GM19193 (cell line): ENCODE measurements around the gene STK4.
A peak's percentile ranks its signal among the peaks of the same experiment; 100 is the strongest.

Source experiments
- POLR2A ChIP-seq: IDR thresholded peaks from 4 replicates; pipeline ENCODE4 v1.6.1; 2011; ENCODE audit not compliant: insufficient read depth, insufficient read length; ENCODE audit errors: extremely low read depth

STK4 gene

GRCh38 chr20:44946271-44946852 is 19.9 kb upstream of the STK4 start:
- TF ChIP-seq POLR2A = no peak

GRCh38 chr20:44948107-44948506 is 18.2 kb upstream of the STK4 start:
- TF ChIP-seq POLR2A = no peak

- TF ChIP-seq POLR2A = no peak
These were observed 17.8 kb upstream of the STK4 start for GRCh38 chr20:44948513-44948912.

DNA sequence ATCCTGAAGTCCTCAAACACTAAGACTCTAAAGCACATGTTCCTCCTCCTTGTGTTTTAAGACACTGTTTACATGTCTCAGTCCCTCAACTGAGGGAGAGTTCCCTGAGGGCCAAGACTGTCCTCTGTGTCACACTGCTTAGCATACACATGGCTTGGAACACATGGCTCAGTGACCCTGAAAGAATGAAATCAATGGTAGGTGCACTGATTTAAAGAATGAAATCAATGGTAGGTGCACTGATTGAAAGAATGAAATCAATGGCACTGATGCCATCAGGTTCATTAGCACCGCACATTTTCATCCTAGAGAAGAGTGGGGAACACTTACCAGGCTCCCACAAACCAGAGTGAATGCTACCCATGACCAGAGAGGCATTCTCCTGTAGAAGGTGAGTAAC is 15.9 kb upstream of the STK4 start:
- no peak for TF ChIP-seq POLR2A

DNA sequence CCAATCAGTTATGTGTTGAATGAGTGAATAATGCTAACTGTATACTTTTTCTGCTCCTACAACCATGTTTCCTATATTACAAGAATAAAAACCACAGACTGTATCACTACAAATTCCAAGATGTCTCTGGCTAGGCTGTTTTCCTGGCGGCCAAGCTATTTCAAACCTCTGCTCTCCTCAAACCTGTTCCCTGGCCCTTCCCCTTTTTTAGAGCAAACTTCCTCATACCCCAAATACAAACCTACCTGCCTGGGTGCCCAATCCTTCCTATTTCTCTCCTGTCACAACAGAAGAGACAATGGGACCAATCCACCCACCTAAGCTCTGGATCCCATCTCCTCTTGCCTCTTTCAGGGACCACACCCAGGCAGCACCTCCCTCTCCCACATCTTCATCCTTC is 13.6 kb upstream of the STK4 start:
- TF ChIP-seq POLR2A = no peak

- TF ChIP-seq POLR2A = no peak
These were observed 12.1 kb upstream of the STK4 start for GRCh38 chr20:44954211-44954610.

GRCh38 chr20:44955270-44955669 is 11.0 kb upstream of the STK4 start:
- TF ChIP-seq POLR2A = no peak

DNA sequence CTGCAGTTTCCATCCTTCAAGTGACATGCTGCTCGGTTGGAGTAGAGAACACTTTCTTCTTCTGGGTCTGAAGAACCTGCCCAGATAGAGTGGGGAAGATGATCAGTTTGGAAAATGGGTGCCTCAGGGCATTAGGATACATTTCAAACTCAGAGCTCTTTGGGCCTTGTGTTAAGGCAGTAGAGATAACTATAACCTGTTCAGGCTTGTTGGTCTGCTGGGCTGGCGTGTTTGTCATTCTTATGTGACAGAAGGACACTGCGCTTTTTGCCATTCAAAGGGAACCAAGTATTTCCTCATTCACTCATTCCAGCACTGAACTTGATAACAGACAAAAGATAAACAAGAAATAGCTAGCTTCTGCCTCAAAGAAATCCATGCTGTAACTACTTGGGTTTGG is 9.9 kb upstream of the STK4 start:
- no peak for TF ChIP-seq POLR2A

GRCh38 chr20:44958276-44958675 is 8.0 kb upstream of the STK4 start:
- no peak for TF ChIP-seq POLR2A

DNA sequence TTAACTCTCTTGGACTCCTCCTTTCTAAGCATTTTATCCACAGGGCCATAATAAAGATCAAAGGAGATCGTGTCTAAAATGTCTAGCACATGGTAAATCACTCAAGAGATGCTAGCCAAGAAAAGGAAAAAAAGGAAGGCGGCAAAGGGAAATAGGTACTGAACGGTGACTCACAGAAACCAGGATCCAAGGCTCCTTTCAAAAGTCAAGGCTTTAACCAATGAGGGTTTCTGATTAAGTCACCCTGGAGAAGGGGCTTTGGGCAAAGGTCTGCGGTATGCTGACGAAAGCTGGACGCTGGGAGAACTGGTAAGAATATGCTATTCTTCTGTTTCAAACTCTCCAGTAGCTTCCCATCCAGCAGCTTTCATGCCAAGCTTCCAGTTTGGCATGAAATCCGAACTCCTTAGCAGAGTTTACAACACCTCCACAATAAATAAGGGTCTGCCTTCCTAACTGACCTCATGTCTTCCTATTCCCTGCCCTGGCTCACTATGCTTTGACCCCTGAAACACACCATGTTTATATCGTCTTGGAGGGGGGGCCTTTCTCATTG is 7.2 kb upstream of the STK4 start:
- TF ChIP-seq POLR2A = no peak

GRCh38 chr20:44959638-44960102 is 6.6 kb upstream of the STK4 start:
- no peak for TF ChIP-seq POLR2A

- peak; percentile 81 for TF ChIP-seq POLR2A
These were observed 6.0 kb upstream of the STK4 start, which contains the start of gene TOMM34 for GRCh38 chr20:44960103-44960852. Gene TOMM34 (minus strand): TSS chr20:44960397. CDS start chr20:44960333, 64 bp downstream.

GRCh38 chr20:44961011-44961869 is 5.1 kb upstream of the STK4 start:
- TF ChIP-seq POLR2A = no peak

DNA sequence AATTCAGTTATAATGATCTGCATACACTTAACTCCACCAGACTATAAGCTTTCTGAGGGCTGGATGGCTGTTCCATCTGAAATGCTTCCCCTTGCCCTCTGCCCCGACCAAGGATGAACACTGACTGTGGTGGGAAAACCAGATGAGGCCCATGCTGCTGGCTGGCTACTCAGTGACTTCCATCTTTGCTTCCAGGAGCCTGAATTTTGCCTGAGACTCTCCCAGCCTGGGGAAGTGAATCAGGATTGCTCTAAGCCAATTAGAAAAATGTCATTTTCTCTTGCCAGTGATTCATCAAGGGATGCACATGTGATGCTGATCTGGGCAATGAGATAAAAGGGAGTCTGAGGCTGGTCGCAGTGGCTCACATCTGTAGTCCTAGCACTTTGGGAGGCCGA is 4.4 kb upstream of the STK4 start:
- no peak for TF ChIP-seq POLR2A

DNA sequence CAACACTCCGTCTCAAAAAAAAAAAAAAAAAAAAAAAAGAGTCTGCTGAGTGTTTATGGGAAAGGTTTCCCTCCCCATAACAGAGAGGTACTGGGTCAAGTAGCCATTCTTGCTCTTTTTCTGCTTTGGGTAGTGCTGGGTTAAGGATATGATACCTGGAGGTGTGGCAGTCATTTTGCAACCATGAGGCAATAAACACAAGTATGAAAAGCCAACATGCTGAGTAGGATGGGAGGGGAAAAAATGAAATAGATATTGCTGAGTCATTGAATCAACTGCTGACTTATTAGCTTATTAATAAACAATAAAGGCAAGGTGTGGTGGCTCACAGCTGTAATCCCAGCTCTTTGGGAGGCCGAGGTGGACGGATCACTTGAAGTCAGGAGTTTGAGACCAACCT is 3.8 kb upstream of the STK4 start:
- TF ChIP-seq POLR2A = no peak
